IPS-NIHi7 (cell line): ENCODE measurements around the gene ZNF519.
A peak's percentile ranks its signal among the peaks of the same experiment; 100 is the strongest.
"Not testable (repeated sequence)": the region's sequence is repeated elsewhere in the genome, so short reads cannot be mapped to it uniquely, and the experiment has no call there.

ENCODE experiments used
- DNase-seq: peaks from one replicate; pipeline ENCODE4 v3.0.0; 2012; ENCODE audit warnings: mixed read lengths; ENCODE audit errors: extremely low spot score

The ZNF519 gene

GRCh38 chr18:14147935-14148865 is 16.0 kb upstream of the ZNF519 start:
- not testable (repeated sequence) for DNase-seq

GRCh38 chr18:14146771-14147170 is 14.5 kb upstream of the ZNF519 start:
- not testable (repeated sequence) for DNase-seq

- DNase-seq = not testable (repeated sequence)
Observed at GRCh38 chr18:14145581-14146338, 13.5 kb upstream of the ZNF519 start.

GRCh38 chr18:14145021-14145420 is 12.8 kb upstream of the ZNF519 start:
- not testable (repeated sequence) for DNase-seq

GRCh38 chr18:14144628-14144895 is 12.3 kb upstream of the ZNF519 start:
- DNase-seq = no peak

GRCh38 chr18:14143871-14144627 is 11.8 kb upstream of the ZNF519 start:
- not testable (repeated sequence) for DNase-seq

- DNase-seq = not testable (repeated sequence)
Observed at GRCh38 chr18:14143396-14143795, 11.2 kb upstream of the ZNF519 start.

- DNase-seq = not testable (repeated sequence)
Observed at GRCh38 chr18:14142177-14142576, 9.9 kb upstream of the ZNF519 start.

GRCh38 chr18:14139583-14139982 is 7.3 kb upstream of the ZNF519 start:
- not testable (repeated sequence) for DNase-seq

GRCh38 chr18:14137971-14138370 is 5.7 kb upstream of the ZNF519 start:
- not testable (repeated sequence) for DNase-seq

GRCh38 chr18:14131696-14132270 is 452 bp downstream of the ZNF519 start:
- DNase-seq = not testable (repeated sequence)

- DNase-seq = not testable (repeated sequence)
Observed at GRCh38 chr18:14130804-14131203, 1.4 kb downstream of the ZNF519 start.

GRCh38 chr18:14124689-14125088 is 7.5 kb downstream of the ZNF519 start:
- peak; percentile 7 for DNase-seq

- DNase-seq = no peak
Observed at GRCh38 chr18:14122097-14122496, 10.1 kb downstream of the ZNF519 start.

GRCh38 chr18:14120926-14121325 is 11.3 kb downstream of the ZNF519 start:
- no peak for DNase-seq

GRCh38 chr18:14117606-14118005 is 14.6 kb downstream of the ZNF519 start:
- no peak for DNase-seq

GRCh38 chr18:14106906-14107305 is 25.3 kb downstream of the ZNF519 start:
- DNase-seq = no peak

GRCh38 chr18:14104906-14105748 is 27.1 kb downstream of the ZNF519 start:
- no peak for DNase-seq

- DNase-seq = no peak
Observed at GRCh38 chr18:14104201-14104600, 28.0 kb downstream of the ZNF519 start.

GRCh38 chr18:14100503-14101286 is 31.5 kb downstream of the ZNF519 start:
- DNase-seq = no peak
